C4-2B (cell line): Measurements from ENCODE around the gene RMP24.
A peak's percentile ranks its signal among the peaks of the same experiment; 100 is the strongest.
"Not testable (repeated sequence)": the region's sequence is repeated elsewhere in the genome, so short reads cannot be mapped to it uniquely, and the experiment has no call there.

Experiments used
- H3K27ac ChIP-seq: fragments of 450-650 bp; 2 replicates; pipeline ENCODE4 v1.5.1; 2017
- ZFX ChIP-seq: fragments of 450-650 bp; IDR thresholded peaks from 2 replicates; pipeline ENCODE4 v1.6.1; 2017
- TF ChIP-seq, protein P1 (sequence below): fragments of 450-650 bp; conservative IDR thresholded peaks from 2 replicates; pipeline ENCODE4 v1.5.1; 2017; ENCODE audit warnings: mild to moderate bottlenecking

The RMP24 gene

DNA sequence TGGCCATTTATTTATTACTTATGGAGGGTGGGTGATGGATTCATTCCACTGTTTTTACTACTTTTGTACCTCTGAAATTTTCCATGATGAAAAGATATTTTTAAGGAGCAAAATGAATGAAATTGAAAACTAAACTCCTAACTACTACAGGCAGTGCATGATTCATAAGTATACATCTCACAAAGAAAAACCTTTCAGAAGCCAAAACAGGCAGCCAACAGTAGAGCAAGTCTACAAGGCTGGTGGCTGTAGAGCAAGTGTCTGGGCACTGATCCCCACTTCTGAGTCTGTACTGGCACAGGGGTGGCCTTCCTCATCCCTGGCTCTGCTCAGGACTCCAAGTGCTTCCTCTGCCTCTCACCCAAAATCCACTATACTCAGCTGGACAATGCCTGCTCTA lies 8.2 kb upstream of the RMP24 start:
- TF ChIP-seq ZFX, result no peak
- TF ChIP-seq, protein P1, sequence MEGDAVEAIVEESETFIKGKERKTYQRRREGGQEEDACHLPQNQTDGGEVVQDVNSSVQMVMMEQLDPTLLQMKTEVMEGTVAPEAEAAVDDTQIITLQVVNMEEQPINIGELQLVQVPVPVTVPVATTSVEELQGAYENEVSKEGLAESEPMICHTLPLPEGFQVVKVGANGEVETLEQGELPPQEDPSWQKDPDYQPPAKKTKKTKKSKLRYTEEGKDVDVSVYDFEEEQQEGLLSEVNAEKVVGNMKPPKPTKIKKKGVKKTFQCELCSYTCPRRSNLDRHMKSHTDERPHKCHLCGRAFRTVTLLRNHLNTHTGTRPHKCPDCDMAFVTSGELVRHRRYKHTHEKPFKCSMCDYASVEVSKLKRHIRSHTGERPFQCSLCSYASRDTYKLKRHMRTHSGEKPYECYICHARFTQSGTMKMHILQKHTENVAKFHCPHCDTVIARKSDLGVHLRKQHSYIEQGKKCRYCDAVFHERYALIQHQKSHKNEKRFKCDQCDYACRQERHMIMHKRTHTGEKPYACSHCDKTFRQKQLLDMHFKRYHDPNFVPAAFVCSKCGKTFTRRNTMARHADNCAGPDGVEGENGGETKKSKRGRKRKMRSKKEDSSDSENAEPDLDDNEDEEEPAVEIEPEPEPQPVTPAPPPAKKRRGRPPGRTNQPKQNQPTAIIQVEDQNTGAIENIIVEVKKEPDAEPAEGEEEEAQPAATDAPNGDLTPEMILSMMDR, result no peak
- no peak overlapping the region for H3K27ac ChIP-seq

- not testable (repeated sequence) for H3K27ac ChIP-seq
These were observed 4.6 kb upstream of the RMP24 start for GRCh38 chr18:35967866-35968265.

- TF ChIP-seq ZFX, result no peak
- TF ChIP-seq, protein P1, result no peak
- no peak overlapping the region for H3K27ac ChIP-seq
These were observed 4.1 kb upstream of the RMP24 start for GRCh38 chr18:35968278-35968880.

DNA sequence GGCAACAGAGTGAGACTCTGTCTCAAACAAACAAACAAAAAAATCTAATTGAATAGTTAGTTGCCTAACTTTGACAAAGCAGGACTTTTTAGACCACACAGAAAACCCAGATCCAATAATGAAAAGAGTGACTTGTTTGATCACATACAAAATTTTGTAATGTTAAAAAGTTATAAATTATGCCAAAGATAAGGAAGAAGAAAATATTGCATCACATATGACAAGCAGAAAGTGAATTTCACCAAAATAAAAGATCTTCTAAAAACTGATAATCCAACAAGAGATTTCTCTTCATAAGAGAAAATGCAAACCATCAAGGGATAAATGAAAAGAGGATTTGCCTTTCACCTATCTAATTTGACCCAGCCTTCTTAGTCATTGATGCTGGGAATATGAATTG lies 2.8 kb upstream of the RMP24 start:
- no peak overlapping the region for H3K27ac ChIP-seq
- TF ChIP-seq ZFX, result no peak
- TF ChIP-seq, protein P1, result no peak

DNA sequence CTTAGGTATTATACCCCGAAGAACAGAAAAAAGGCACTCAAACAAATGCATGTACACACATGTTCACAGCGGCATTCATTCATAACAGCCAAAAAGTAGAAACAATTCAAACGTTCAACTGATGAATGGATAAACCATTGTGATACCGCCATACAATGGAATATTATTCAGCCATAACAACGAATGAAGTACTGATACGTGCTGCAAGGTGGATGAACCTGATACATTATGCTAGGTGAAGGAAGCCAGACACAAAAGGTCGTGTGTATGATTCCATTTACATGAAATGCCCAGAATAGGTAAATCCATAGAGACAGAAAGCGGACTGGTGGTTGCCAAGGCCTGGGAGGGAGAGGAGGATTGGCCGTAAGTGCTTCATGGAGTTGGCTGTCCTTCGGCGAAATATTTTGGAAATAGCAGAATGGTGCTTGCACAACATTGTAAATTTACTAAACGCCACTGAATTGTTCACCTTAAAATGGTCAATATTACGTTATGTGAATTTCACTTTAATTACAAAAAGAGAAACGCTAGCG lies 750 bp upstream of the RMP24 start:
- H3K27ac ChIP-seq, result peak overlapping the region; percentile 76
- no peak for TF ChIP-seq ZFX
- TF ChIP-seq, protein P1, result no peak

DNA sequence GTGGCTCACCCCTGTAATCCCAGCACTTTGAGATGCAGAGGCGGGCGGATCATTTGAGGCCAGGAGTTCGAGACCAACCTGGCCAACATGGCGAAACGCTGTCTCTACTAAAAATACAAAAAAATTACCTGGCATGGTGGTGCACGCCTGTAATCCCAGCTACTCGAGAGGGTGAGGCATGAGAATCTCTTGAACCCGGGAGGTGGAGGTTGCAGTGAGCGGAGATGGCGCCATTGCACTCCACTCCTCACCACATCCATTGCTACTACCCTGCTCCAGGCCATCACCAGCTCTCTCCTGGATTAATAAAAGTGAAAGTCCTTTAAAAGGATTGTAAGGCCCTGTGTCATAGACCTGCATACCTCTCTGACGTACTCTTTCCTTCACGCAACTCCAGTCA lies 1.2 kb downstream of the RMP24 start:
- TF ChIP-seq, protein P1, result no peak
- no peak for TF ChIP-seq ZFX
- H3K27ac ChIP-seq, result no peak overlapping the region

DNA sequence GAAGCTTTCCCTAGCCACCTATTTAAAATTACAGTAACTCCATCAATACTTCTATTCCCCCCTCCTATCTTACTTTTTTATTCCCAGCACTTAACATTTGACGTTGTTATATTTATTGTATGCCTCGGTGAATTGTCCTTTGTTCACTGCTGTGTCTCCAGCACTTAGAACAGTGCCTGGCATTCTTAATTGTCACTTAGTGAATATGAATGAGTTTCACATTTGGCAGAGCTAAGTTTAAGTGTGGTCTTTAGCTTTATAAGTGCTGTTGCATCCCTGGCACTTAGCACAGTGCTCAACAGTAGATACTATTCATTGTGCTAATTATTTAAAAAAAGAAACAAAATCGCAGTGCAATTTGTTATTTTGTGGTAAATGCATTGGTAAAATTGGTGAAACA lies 1.7 kb downstream of the RMP24 start:
- no peak overlapping the region for H3K27ac ChIP-seq
- TF ChIP-seq, protein P1, result no peak
- TF ChIP-seq ZFX, result no peak

DNA sequence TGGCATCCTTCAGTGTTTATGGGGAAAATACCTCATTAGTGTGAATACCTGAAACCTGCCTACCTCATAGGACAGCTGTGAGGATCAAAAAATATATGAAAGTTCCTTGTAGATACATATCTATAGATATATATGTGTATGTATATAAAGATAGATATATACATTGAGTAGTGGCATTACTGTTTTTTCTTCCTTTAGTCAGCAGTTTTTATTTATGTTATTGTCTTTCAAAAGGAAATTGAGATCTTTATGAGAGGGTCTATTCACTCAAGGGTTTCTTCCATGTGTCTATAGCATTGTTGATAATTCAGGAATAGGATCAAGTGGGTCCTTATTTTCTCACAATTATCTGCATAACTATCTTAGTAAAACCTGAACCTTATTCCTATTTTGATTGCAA lies 6.6 kb downstream of the RMP24 start:
- H3K27ac ChIP-seq, result no peak overlapping the region
- TF ChIP-seq, protein P1, result no peak
- no peak for TF ChIP-seq ZFX
